Measurements from ENCODE around the gene ATF6. TPM values are rescaled to one million over a fixed set of nuclear protein-coding genes. Genes with fewer than 3 reads are reported as not detected.

ATF6 gene
- total and polyA plus RNA-seq, 2 of the 4 experiments (the other 2 are of a cell fraction): 12.2 to 17.6 TPM

DNA sequence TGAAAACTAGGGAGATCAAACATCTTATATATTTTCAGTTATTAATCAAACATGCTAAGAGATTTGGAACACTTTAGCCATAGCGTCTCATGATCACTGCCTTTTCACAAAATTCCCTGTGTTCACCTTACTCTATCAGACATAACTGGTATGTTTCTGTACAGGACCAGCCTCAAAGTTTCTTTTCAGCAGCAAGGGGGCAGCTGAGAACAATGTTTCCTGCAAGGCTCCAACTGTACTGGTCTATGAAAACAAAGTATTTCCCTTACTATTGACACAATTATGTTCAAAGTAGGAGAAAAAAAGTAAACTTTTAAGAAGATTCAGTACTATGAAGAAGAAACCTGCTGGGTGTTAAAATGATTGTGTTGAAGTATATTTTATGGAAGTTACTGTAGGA lies 98.5 kb downstream of the ATF6 start:
- H3K79me1 ChIP-seq (ENCODE audit: low read depth in 1 of 2, low read length in 2 of 2): no peaks in the 10 kb centered on the region
- no peak overlapping the region for H3K4ac ChIP-seq (ENCODE audit: low read depth, low read length)
- intact Hi-C loops (cut with micrococcal nuclease) (loop anchor here (1.0 to 5.0 kb wide), 4 partner anchors 57 to 173 kb away; no protein-coding TSS in a partner anchor), dilution Hi-C loops (cut with HindIII; ENCODE audit: low sequenced_read_pairs, unreplicated experiment) (no loop called here), in situ Hi-C loops (cut with MboI; ENCODE audit: low sequenced_read_pairs) (no loop called here)
- no peaks in the 10 kb centered on the region for H4K20me1 ChIP-seq (ENCODE audit: insufficient read depth, low read length)
- DNase-seq: peak; percentile 51
- H3K14ac ChIP-seq (replicated peaks; ENCODE audit: low read depth, low read length): no peak overlapping the region
- H4K8ac ChIP-seq (ENCODE audit: low read depth in 2 of 2, low read length in 2 of 2): no peak overlapping the region
- POLR2A ChIA-PET (ENCODE audit: unreplicated experiment): interaction anchor here (0.6 kb wide), 1 partner anchor 10 kb away, joined by 4 read pairs; no protein-coding TSS in a partner anchor
- H4K5ac ChIP-seq (ENCODE audit: low read depth, low read length): no peak overlapping the region
- H2AK5ac ChIP-seq (ENCODE audit: low read depth, low read length): no peak overlapping the region
- BruUV-seq (replicated peaks): no TSS peak
- H3K9me1 ChIP-seq (ENCODE audit: insufficient read depth, low read length): no peaks in the 10 kb centered on the region
- no peak overlapping the region for H2BK120ac ChIP-seq (ENCODE audit: low read depth, low read length)
- no peak overlapping the region for H2BK5ac ChIP-seq (ENCODE audit: low read depth, low read length, poor library complexity, severe bottlenecking)
- TF ChIP-seq RFX5 (IDR thresholded peaks at IDR 0.05; ENCODE audit: low read depth, low read length) (no peak), RAD21 (IDR thresholded peaks at IDR 0.05; ENCODE audit: low read length) (peak; percentile 56), MAZ (IDR thresholded peaks at IDR 0.05; ENCODE audit: borderline replicate concordance, low read depth, low read length) (no peak), POLR2A (IDR thresholded peaks at IDR 0.05; ENCODE audit: low read depth, low read length) (no peak), SMC3 (IDR thresholded peaks at IDR 0.05; ENCODE audit: low read depth, low read length) (peak; percentile 59)
- TF ChIP-seq, protein P1, sequence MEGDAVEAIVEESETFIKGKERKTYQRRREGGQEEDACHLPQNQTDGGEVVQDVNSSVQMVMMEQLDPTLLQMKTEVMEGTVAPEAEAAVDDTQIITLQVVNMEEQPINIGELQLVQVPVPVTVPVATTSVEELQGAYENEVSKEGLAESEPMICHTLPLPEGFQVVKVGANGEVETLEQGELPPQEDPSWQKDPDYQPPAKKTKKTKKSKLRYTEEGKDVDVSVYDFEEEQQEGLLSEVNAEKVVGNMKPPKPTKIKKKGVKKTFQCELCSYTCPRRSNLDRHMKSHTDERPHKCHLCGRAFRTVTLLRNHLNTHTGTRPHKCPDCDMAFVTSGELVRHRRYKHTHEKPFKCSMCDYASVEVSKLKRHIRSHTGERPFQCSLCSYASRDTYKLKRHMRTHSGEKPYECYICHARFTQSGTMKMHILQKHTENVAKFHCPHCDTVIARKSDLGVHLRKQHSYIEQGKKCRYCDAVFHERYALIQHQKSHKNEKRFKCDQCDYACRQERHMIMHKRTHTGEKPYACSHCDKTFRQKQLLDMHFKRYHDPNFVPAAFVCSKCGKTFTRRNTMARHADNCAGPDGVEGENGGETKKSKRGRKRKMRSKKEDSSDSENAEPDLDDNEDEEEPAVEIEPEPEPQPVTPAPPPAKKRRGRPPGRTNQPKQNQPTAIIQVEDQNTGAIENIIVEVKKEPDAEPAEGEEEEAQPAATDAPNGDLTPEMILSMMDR (conservative IDR thresholded peaks at IDR 0.05; ENCODE audit: low read depth, low read length): peak; percentile 56
- no peak overlapping the region for H3K56ac ChIP-seq (ENCODE audit: extremely low read depth, insufficient read depth, low read length)
- no peaks in the 10 kb centered on the region for H3K9me3 ChIP-seq (ENCODE audit: control insufficient read depth, insufficient read depth, low read length)
- no peak overlapping the region for H3K4me2 ChIP-seq (ENCODE audit: low read depth, low read length)
- no peak overlapping the region for H2BK15ac ChIP-seq (ENCODE audit: low read depth, low read length)
- no peak overlapping the region for H3K23ac ChIP-seq (ENCODE audit: low read depth, low read length)
- no peaks in the 10 kb centered on the region for H3K36me3 ChIP-seq (ENCODE audit: control insufficient read depth, insufficient read depth, low read length)
- no peak overlapping the region for H4K91ac ChIP-seq (ENCODE audit: insufficient read depth, low read depth, low read length)
- ATAC-seq (ENCODE audit: low read depth): peak; percentile 84
- no peak overlapping the region for H3K4me3 ChIP-seq (ENCODE audit: insufficient read depth, low read depth, low read length)
- no peak overlapping the region for H3K27ac ChIP-seq (ENCODE audit: insufficient read depth, low read length)
- 0 out of 2 replicates have a peak overlapping the region, but pooled peaks have one; percentile 36 for H2BK20ac ChIP-seq (ENCODE audit: low read depth, low read length)
- no peak overlapping the region for H2AFZ ChIP-seq (replicated peaks; ENCODE audit: low read length, poor library complexity)
- no peak overlapping the region for H3K18ac ChIP-seq (ENCODE audit: low read depth, low read length)
- no peak overlapping the region for H3K9ac ChIP-seq (ENCODE audit: low read depth, low read length)
- CTCF ChIA-PET: interaction anchor here (0.8 to 2.6 kb wide), 8 partner anchors 11 to 485 kb away, joined by 3 to 16 read pairs (median 6); partner anchors contain the start of gene OLFML2B
- H2AK9ac ChIP-seq (replicated peaks; ENCODE audit: low read depth, low read length, poor library complexity): no peak overlapping the region
- no peaks in the 10 kb centered on the region for H3K27me3 ChIP-seq (ENCODE audit: control insufficient read depth, insufficient read depth, low read length)
- peaks cover 5% of the 10 kb centered on the region; the same call in 1 of the 2 replicates for H3K4me1 ChIP-seq (ENCODE audit: control insufficient read depth, insufficient read depth, low read length)
- no CpG with 5 or more reads among the region's 1 CpG for WGBS, 2 experiments (ENCODE audit: extremely low coverage in 2 of 2, insufficient read length in 1 of 2)
